HCT116 (cell line): Measurements from ENCODE around the gene EPC1. TPM values are rescaled to one million over a fixed set of nuclear protein-coding genes. Genes with fewer than 3 reads are reported as not detected.

Source experiments
- ATAC-seq: fragments of 200-7000 bp; cut with Tn5 transposase; 2 replicates; pipeline ENCODE4 v1.9.1; 2020; ENCODE audit warnings: mild to moderate bottlenecking, moderate library complexity
- BruUV-seq: library from RNA; stranded (reverse); fragments of 400-500 nt; replicated peaks from 2 replicates; lab custom pipeline; 2021; lab: Mats Ljungman, UMichigan
- CTCF ChIA-PET: fragments of 300-600 bp; sonication (Branson Sonifier 250); formaldehyde crosslinking; loops from one replicate; lab custom pipeline; 2021; ENCODE audit warnings: antibody characterized with exemption; lab: Charles Lee
- POLR2A ChIA-PET: fragments of 300-600, 350-600 bp; sonication (Branson Sonifier 250); formaldehyde crosslinking; loops from one replicate; lab custom pipeline; 2021; ENCODE audit warnings: antibody characterized with exemption; lab: Charles Lee
- RAD21 ChIA-PET, 2 experiments: fragments of 300-600 bp; sonication (Branson Sonifier 250); formaldehyde crosslinking; loops; one replicate each; lab custom pipeline; 2023; ENCODE audit warnings: low total read pairs in 2 of 2; ENCODE audit not compliant: uncharacterized antibody in 2 of 2, unreplicated experiment in 2 of 2, low non-redundant PET in 1 of 2; lab: Charles Lee
- DNase-seq: peaks from one replicate; pipeline ENCODE4 v3.0.0-alpha.2; 2010; ENCODE audit warnings: low read depth, low spot score
- H2AFZ ChIP-seq: fragments of 200-600 bp; shearing (Covaris generic), sonication (generic); 2 replicates; pipeline ENCODE4 v1.6.1; 2017; ENCODE audit warnings: low read depth, mixed run types, mixed read lengths, antibody characterized with exemption, low read length; ENCODE audit not compliant: poor library complexity, severe bottlenecking
- H3K27ac ChIP-seq: 2 replicates; pipeline ENCODE4 v1.5.1; 2012; ENCODE audit warnings: low read depth, low read length
- H3K27me3 ChIP-seq: fragments of 200-600 bp; sonication (generic); 2 replicates; pipeline ENCODE4 v1.6.1; 2016; ENCODE audit warnings: mixed run types, low read length, mixed read lengths; ENCODE audit not compliant: insufficient read depth
- H3K36me3 ChIP-seq, 2 experiments: fragments of 200-500 bp in 1 of 2; fragments of 200-600 bp in 1 of 2; sonication (Bioruptor generic) in 1 of 2; sonication (generic) in 1 of 2; 2 replicates each; pipeline versions ENCODE4 v1.5.1 to v1.6.1; 2014 to 2016; ENCODE audit warnings: low read length in 2 of 2, inconsistent platforms in 1 of 2, mixed read lengths in 1 of 2, mixed run types in 1 of 2; ENCODE audit not compliant: insufficient read depth in 2 of 2, control insufficient read depth in 1 of 2
- H3K4me1 ChIP-seq, 2 experiments: fragments of 200-600 bp in 1 of 2; sonication (generic) in 1 of 2; 2 replicates each; pipeline versions ENCODE4 v1.5.1 to v1.6.1; 2012 to 2017; ENCODE audit warnings: low read length in 2 of 2, inconsistent platforms in 1 of 2, mild to moderate bottlenecking in 1 of 2, mixed read lengths in 1 of 2, mixed run types in 1 of 2, moderate library complexity in 1 of 2; ENCODE audit not compliant: insufficient read depth in 2 of 2, control insufficient read depth in 1 of 2
- H3K4me2 ChIP-seq: fragments of 200-600 bp; sonication (generic); 2 replicates; pipeline ENCODE4 v1.6.1; 2017; ENCODE audit warnings: mixed run types, low read length, mixed read lengths
- H3K4me3 ChIP-seq, 2 experiments: fragments of 200-600 bp in 1 of 2; sonication (generic) in 1 of 2; replicated peaks in 1 of 2; 2 replicates each; pipeline ENCODE4 v1.5.1; 2011 to 2016; ENCODE audit warnings: low read length in 2 of 2, control low read depth in 1 of 2, low read depth in 1 of 2, mild to moderate bottlenecking in 1 of 2, mixed read lengths in 1 of 2, mixed run types in 1 of 2
- H3K79me2 ChIP-seq: fragments of 200-600 bp; sonication (generic); 2 replicates; pipeline ENCODE4 v1.6.1; 2017; ENCODE audit warnings: mild to moderate bottlenecking, mixed run types, low read length, moderate library complexity, mixed read lengths; ENCODE audit not compliant: insufficient read depth
- H3K9ac ChIP-seq: fragments of 200-600 bp; sonication (generic); 2 replicates; pipeline ENCODE4 v1.6.1; 2016; ENCODE audit warnings: low read length, mixed read lengths
- H3K9me2 ChIP-seq: fragments of 200-600 bp; sonication (generic), shearing (Covaris generic); 2 replicates; pipeline ENCODE4 v1.6.1; 2017; ENCODE audit warnings: mixed run types, mild to moderate bottlenecking, moderate library complexity; ENCODE audit not compliant: insufficient read depth
- H3K9me3 ChIP-seq, 2 experiments: fragments of 200-500 bp in 1 of 2; fragments of 200-600 bp in 1 of 2; sonication (Bioruptor generic) in 1 of 2; sonication (generic) in 1 of 2; 2 replicates each; pipeline ENCODE4 v1.6.1; 2014 to 2017; ENCODE audit warnings: low read length in 2 of 2, mixed read lengths in 2 of 2, inconsistent platforms in 1 of 2, low read depth in 1 of 2, mild to moderate bottlenecking in 1 of 2, mixed run types in 1 of 2, moderate library complexity in 1 of 2; ENCODE audit not compliant: control insufficient read depth in 1 of 2, insufficient read depth in 1 of 2
- H4K20me1 ChIP-seq: fragments of 200-600 bp; sonication (generic), shearing (Covaris generic); 2 replicates; pipeline ENCODE4 v1.6.1; 2017; ENCODE audit warnings: mixed run types, mild to moderate bottlenecking, moderate library complexity; ENCODE audit not compliant: insufficient read depth
- POLR2A ChIP-seq: IDR thresholded peaks from 2 replicates; pipeline ENCODE4 v1.7.0; 2011; ENCODE audit warnings: borderline replicate concordance; ENCODE audit not compliant: insufficient read depth, insufficient read length; ENCODE audit errors: extremely low read depth
- RAD21 ChIP-seq: IDR thresholded peaks from 2 replicates; pipeline ENCODE4 v1.6.1; 2012; ENCODE audit warnings: low read depth, mild to moderate bottlenecking
- REST ChIP-seq: IDR thresholded peaks from 2 replicates; pipeline ENCODE4 v1.6.1; 2012; ENCODE audit warnings: low read depth
- SP1 ChIP-seq: IDR thresholded peaks from 2 replicates; pipeline ENCODE4 v1.6.1; 2012; ENCODE audit warnings: low read depth
- TCF7L2 ChIP-seq: IDR thresholded peaks from 2 replicates; pipeline ENCODE4 v1.7.0; 2011; ENCODE audit warnings: borderline replicate concordance, inconsistent platforms; ENCODE audit not compliant: insufficient read depth, insufficient read length; ENCODE audit errors: extremely low read depth
- intact Hi-C: fragments of 100-400 bp; cut with micrococcal nuclease; formaldehyde crosslinking; loops from 2 replicates; pipeline ENCODE4 v1.10.0; 2022
- total RNA-seq: library from RNA; stranded (reverse); gene quantifications from one replicate; pipeline ENCODE4 v1.2.1, GENCODE V29; 2021; ENCODE audit not compliant: unreplicated experiment

EPC1 gene
- total RNA-seq, 1 experiment from 2014 or later: 20.1 TPM

- TF ChIP-seq REST: no peak
- no peak for TF ChIP-seq TCF7L2
These were observed 73.6 kb downstream of the EPC1 start (continued) for GRCh38 chr10:32273336-32273735.

GRCh38 chr10:32271617-32272016, 75.3 kb downstream of the EPC1 start:
- H4K20me1 ChIP-seq: no peaks in the 10 kb centered on the region
- ChIA-PET RAD21 (no interaction called here), POLR2A (no interaction called here), CTCF (no interaction called here)
- H3K9me3 ChIP-seq: no peaks in the 10 kb centered on the region
- DNase-seq: no peak
- intact Hi-C loops: no loop called here
- no peak overlapping the region for H3K27ac ChIP-seq
- H3K79me2 ChIP-seq: 0 out of 2 replicates have a peak, but pooled peaks cover 3% of the 10 kb centered on the region
- no TSS peak for BruUV-seq
- H3K4me1 ChIP-seq: no peaks in the 10 kb centered on the region
- H3K9me2 ChIP-seq: no peaks in the 10 kb centered on the region
- H3K36me3 ChIP-seq: peaks cover 17 to 24% of the 10 kb centered on the region in 2 experiments
- no peak overlapping the region for H3K4me3 ChIP-seq
- no peak overlapping the region for H3K4me2 ChIP-seq
- no peak for ATAC-seq
- H3K9ac ChIP-seq: no peak overlapping the region
- no peak for TF ChIP-seq SP1
- no peak for TF ChIP-seq REST
- TF ChIP-seq POLR2A: no peak
- no peak for TF ChIP-seq RAD21
- no peak overlapping the region for H2AFZ ChIP-seq
- H3K27me3 ChIP-seq: no peaks in the 10 kb centered on the region
